Muscle of back (tissue), 11 donors: Measurements from ENCODE around the gene PLCXD1. TPM values are rescaled to one million over a fixed set of nuclear protein-coding genes. Genes with fewer than 3 reads are reported as not detected.
"Not testable (repeated sequence)": the region's sequence is repeated elsewhere in the genome, so short reads cannot be mapped to it uniquely, and the experiment has no call there.

Experiments used
- DNase-seq, 3 donors: peaks; one replicate each; pipeline versions ENCODE4 v3.0.0 to v3.0.0-alpha.2; 2013
- polyA plus RNA-seq, 10 donors: library from polyadenylated mRNA; unstranded; fragments of 120-200 nt; gene quantifications; one replicate each; pipeline ENCODE4 v1.2.1, GENCODE V29; 2013; ENCODE audit not compliant: insufficient read length in 10 of 10

Gene PLCXD1
- polyA plus RNA-seq, 10 donors, result 10.7 to 25.5 (median 13.7) TPM

GRCh38 chrX:290476-291166 lies 9.4 kb downstream of the PLCXD1 start:
- no peak for DNase-seq

GRCh38 chrX:291411-291901 lies 10.3 kb downstream of the PLCXD1 start:
- DNase-seq, result no peak

GRCh38 chrX:292900-293897 lies 12.0 kb downstream of the PLCXD1 start:
- no peak for DNase-seq

GRCh38 chrX:295136-295535 lies 14.0 kb downstream of the PLCXD1 start:
- no peak for DNase-seq

GRCh38 chrX:298993-299392 lies 17.8 kb downstream of the PLCXD1 start:
- no peak for DNase-seq

- DNase-seq, result no peak
These were observed 19.2 kb downstream of the PLCXD1 start for GRCh38 chrX:300334-300733.

- no peak for DNase-seq
These were observed 21.8 kb downstream of the PLCXD1 start for GRCh38 chrX:302975-303374.

GRCh38 chrX:305781-306613 lies 24.8 kb downstream of the PLCXD1 start:
- DNase-seq, result not testable (repeated sequence)

GRCh38 chrX:306614-307251 lies 25.6 kb downstream of the PLCXD1 start:
- DNase-seq, result not testable (repeated sequence)

GRCh38 chrX:307261-308111 lies 26.3 kb downstream of the PLCXD1 start:
- no peak for DNase-seq

- DNase-seq, result no peak
These were observed 27.8 kb downstream of the PLCXD1 start for GRCh38 chrX:308821-309520.

GRCh38 chrX:310621-311155 lies 29.5 kb downstream of the PLCXD1 start:
- no peak for DNase-seq

GRCh38 chrX:311156-312129 lies 30.3 kb downstream of the PLCXD1 start:
- no peak for DNase-seq

- no peak for DNase-seq
These were observed 31.6 kb downstream of the PLCXD1 start for GRCh38 chrX:312621-313331.

GRCh38 chrX:313546-313945 lies 32.4 kb downstream of the PLCXD1 start:
- DNase-seq, result no peak

- no peak for DNase-seq
These were observed 32.9 kb downstream of the PLCXD1 start for GRCh38 chrX:314049-314448.
